Ectodermal cell (in vitro differentiated cells): ENCODE results near the gene MAMDC4. TPM values are rescaled to one million over a fixed set of nuclear protein-coding genes. Genes with fewer than 3 reads are reported as not detected.
"Not testable (repeated sequence)": the region's sequence is repeated elsewhere in the genome, so short reads cannot be mapped to it uniquely, and the experiment has no call there.

Experiments
- H3K27ac ChIP-seq: 2 replicates; pipeline ENCODE4 v1.7.0; 2013; ENCODE audit warnings: mild to moderate bottlenecking, low read depth, low read length; ENCODE audit not compliant: insufficient read depth, poor library complexity, severe bottlenecking
- H3K27me3 ChIP-seq: 2 replicates; pipeline ENCODE4 v1.7.0; 2013; ENCODE audit warnings: mild to moderate bottlenecking, low read length; ENCODE audit not compliant: insufficient read depth, control insufficient read depth, poor library complexity, severe bottlenecking
- H3K36me3 ChIP-seq: one replicate; pipeline ENCODE4 v1.7.0; 2013; ENCODE audit warnings: low read length; ENCODE audit not compliant: control insufficient read depth, insufficient read depth
- H3K4me1 ChIP-seq: one replicate; pipeline ENCODE4 v1.7.0; 2013; ENCODE audit warnings: low read length; ENCODE audit not compliant: control insufficient read depth, insufficient read depth
- H3K4me3 ChIP-seq: 2 replicates; pipeline ENCODE4 v1.7.0; 2013; ENCODE audit warnings: low read depth, low read length, control low read depth; ENCODE audit not compliant: insufficient read depth
- H3K9me3 ChIP-seq: 2 replicates; pipeline ENCODE4 v1.7.0; 2013; ENCODE audit warnings: mild to moderate bottlenecking, low read length, moderate library complexity; ENCODE audit not compliant: control insufficient read depth
- WGBS, 2 experiments: methylation state at CpG; one replicate each; pipeline ENCODE4 v1.1.7; 2013; ENCODE audit warnings: missing lambda C conversion rate in 2 of 2; 5-methylcytosine and 5-hydroxymethylcytosine counted together
- polyA plus RNA-seq, 4 experiments: library from polyadenylated mRNA; stranded (reverse); fragments of 50-300 nt; gene quantifications; one replicate each; pipeline ENCODE4 v1.2.3, GENCODE V29; 2013

Gene MAMDC4
- 7.6 TPM for polyA plus RNA-seq (2013, experiment 1 of 4)
- 8.9 TPM for polyA plus RNA-seq (2013, experiment 2 of 4)
- polyA plus RNA-seq (2013, experiment 3 of 4): 5.3 TPM
- 7.9 TPM for polyA plus RNA-seq (2013, experiment 4 of 4)

- Histone ChIP-seq H3K27me3 (no peaks in the 10 kb centered on the region), H3K27ac (no peak within 1 kb of the TSS), H3K36me3 (peaks cover 8% of the 10 kb centered on the region), H3K4me3 (no peak within 1 kb of the TSS), H3K9me3 (no peaks in the 10 kb centered on the region), H3K4me1 (peaks cover 6% of the 10 kb centered on the region)
- 95% methylated on average over 23 of the region's 23 CpGs for WGBS, 2 experiments
Observed at GRCh38 chr9:136851941-136852663, at the start of gene MAMDC4. TSS of gene MAMDC4 (plus strand) at chr9:136852346. CDS start at chr9:136852417, 71 bp downstream.

- not testable (repeated sequence) for H3K36me3 ChIP-seq, H3K27ac ChIP-seq, H3K9me3 ChIP-seq, H3K4me3 ChIP-seq
- H3K4me1 ChIP-seq: peaks cover 17% of the 10 kb centered on the region
- peaks cover 20% of the 10 kb centered on the region for H3K27me3 ChIP-seq
- WGBS, 2 experiments: 90 to 92% methylated on average over 7 to 8 of the region's 9 CpGs
Observed at GRCh38 chr9:136803009-136803550, 49.1 kb upstream of the MAMDC4 start.

- peaks cover 17% of the 10 kb centered on the region for H3K4me1 ChIP-seq
- H3K4me3 ChIP-seq: no peak overlapping the region
- H3K27ac ChIP-seq: no peak overlapping the region
- no peaks in the 10 kb centered on the region for H3K36me3 ChIP-seq
- H3K27me3 ChIP-seq: peaks cover 15% of the 10 kb centered on the region
- 95% methylated on average over 22 of the region's 22 CpGs for WGBS, 2 experiments
- no peaks in the 10 kb centered on the region for H3K9me3 ChIP-seq
Observed at GRCh38 chr9:136803551-136804508, 48.3 kb upstream of the MAMDC4 start.

DNA sequence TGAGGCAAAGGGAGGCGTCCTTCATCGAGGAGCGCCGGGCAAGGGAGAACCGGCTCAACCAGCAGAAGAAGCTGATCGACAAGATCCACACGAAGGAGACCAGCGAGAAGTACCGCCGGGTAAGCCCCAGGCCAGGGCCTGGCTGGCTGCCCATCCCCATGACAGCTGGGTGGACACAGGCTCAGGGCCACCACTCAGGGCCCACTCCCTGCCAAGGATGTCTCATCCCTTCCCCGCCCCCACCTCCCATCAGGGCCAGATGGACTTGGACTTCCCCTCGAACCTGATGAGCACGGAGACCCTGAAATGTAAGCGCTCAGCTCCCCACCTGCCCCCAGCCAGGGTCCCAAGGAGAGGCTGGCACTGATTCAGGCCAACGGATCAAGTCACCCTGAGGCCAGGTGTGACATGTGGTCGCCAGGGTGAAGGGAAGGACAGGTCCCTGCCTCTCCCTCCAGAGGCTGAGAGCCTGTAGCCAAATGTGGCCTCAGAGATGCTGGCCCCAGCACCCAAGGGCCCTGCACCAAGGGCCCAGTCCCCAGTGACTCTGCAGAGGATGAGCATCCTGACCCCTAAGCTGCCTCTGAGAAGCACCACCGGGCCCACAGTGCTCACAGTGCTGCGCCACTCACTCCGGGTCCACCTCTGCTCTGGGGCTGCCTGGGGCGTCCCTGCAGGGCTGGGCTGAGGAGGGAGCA lies 47.5 kb upstream of the MAMDC4 start:
- no peaks in the 10 kb centered on the region for H3K36me3 ChIP-seq
- H3K9me3 ChIP-seq: no peaks in the 10 kb centered on the region
- 94 to 95% methylated on average over 20 of the region's 20 CpGs for WGBS, 2 experiments
- H3K4me3 ChIP-seq: no peak overlapping the region
- peaks cover 7% of the 10 kb centered on the region for H3K27me3 ChIP-seq
- H3K27ac ChIP-seq: no peak overlapping the region
- H3K4me1 ChIP-seq: peaks cover 14% of the 10 kb centered on the region

DNA sequence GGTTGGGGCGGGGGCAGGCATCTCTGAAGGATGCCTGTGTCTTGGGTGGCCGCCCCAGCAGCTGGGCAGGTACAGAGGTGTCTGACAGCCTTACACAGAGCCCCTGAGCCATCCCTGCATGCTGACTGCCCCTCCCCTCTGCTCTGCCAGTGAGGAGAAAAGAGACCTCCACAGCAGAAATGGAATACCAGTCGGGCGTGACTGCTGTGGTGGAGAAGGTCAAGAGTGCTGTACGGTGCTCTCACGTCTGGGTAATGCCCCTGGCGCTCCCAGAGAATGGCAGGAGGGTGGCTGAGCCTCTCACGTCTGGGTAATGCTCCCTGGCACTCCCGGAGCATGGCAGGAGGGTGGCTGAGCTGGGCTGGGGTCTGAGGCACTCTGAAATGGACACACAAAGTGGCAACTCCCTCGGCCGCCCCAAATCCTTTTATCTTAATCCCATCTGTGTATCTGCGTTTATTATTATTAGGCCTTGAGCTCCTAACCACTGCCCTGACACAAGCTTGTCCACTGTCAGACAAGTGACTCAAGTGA lies 46.9 kb upstream of the MAMDC4 start:
- H3K27me3 ChIP-seq: peaks cover 4% of the 10 kb centered on the region
- no peaks in the 10 kb centered on the region for H3K36me3 ChIP-seq
- H3K9me3 ChIP-seq: no peaks in the 10 kb centered on the region
- no peak overlapping the region for H3K27ac ChIP-seq
- WGBS, 2 experiments: 93 to 94% methylated on average over 12 of the region's 12 CpGs
- no peak overlapping the region for H3K4me3 ChIP-seq
- peaks cover 18% of the 10 kb centered on the region for H3K4me1 ChIP-seq

DNA sequence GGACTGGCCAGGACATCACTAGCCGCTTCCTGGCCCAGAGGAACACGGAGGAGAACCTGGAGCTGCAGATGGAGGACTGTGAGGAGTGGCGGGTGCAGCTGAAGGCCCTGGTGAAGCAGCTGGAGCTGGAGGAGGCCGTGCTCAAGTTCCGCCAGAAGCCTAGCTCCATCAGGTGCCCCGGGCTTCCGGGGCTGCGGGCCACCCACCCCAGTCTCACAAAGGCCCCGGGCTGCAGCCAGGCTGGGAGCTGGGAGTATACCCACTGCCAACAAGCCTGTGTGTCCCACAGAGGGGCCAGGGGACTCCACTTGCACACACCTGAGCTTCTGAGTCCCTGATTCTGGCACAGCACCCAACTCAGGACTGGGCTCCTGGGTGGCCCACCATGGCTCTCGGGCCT lies 46.1 kb upstream of the MAMDC4 start:
- WGBS, 2 experiments: 94 to 97% methylated on average over 10 of the region's 10 CpGs
- H3K9me3 ChIP-seq: no peaks in the 10 kb centered on the region

GRCh38 chr9:136806631-136807201 lies 45.4 kb upstream of the MAMDC4 start:
- Histone ChIP-seq H3K27me3 (peaks cover 4% of the 10 kb centered on the region), H3K9me3 (no peaks in the 10 kb centered on the region), H3K4me3 (peak overlapping the region; percentile 93), H3K4me1 (peaks cover 15% of the 10 kb centered on the region), H3K36me3 (peaks cover 2% of the 10 kb centered on the region), H3K27ac (no peak overlapping the region)
- 86 to 87% methylated on average over 25 of the region's 25 CpGs for WGBS, 2 experiments

More for the DNA sequence above, 46.1 kb upstream of the MAMDC4 start:
- no peak overlapping the region for H3K4me3 ChIP-seq
- peaks cover 20% of the 10 kb centered on the region for H3K4me1 ChIP-seq
- H3K27ac ChIP-seq: no peak overlapping the region
- peaks cover 4% of the 10 kb centered on the region for H3K27me3 ChIP-seq
- H3K36me3 ChIP-seq: no peaks in the 10 kb centered on the region

- Histone ChIP-seq H3K9me3 (no peaks in the 10 kb centered on the region), H3K36me3 (peaks cover 7% of the 10 kb centered on the region), H3K4me1 (peaks cover 15% of the 10 kb centered on the region), H3K27ac (no peak within 1 kb of the TSS), H3K4me3 (peak within 1 kb of the TSS; percentile 93), H3K27me3 (no peaks in the 10 kb centered on the region)
- WGBS, 2 experiments: 1 to 2% methylated on average over 96 of the region's 96 CpGs
Observed at GRCh38 chr9:136807281-136808074, 44.7 kb upstream of the MAMDC4 start, which contains the start of gene RABL6. TSS of gene RABL6 (plus strand) at chr9:136807948. CDS start at chr9:136808197, 249 bp downstream.
